Lung (tissue), 12 donors: ENCODE measurements around the gene CRYGA. TPM values are rescaled to one million over a fixed set of nuclear protein-coding genes. Genes with fewer than 3 reads are reported as not detected.

Source experiments
- ATAC-seq: fragments of 200-7000 bp; cut with Tn5 transposase; one replicate; pipeline ENCODE4 v1.9.1; 2020; ENCODE audit warnings: moderate number of reproducible peaks; ENCODE audit not compliant: insufficient read depth, low FRiP score
- DNase-seq, 3 donors: peaks; one replicate each; pipeline ENCODE4 v3.0.0-alpha.2; 2013 to 2017
- H3K27ac ChIP-seq, 2 donors: one replicate each; pipeline ENCODE4 v1.5.1; 2013; ENCODE audit warnings: mild to moderate bottlenecking in 2 of 2, moderate library complexity in 2 of 2, control low read depth in 1 of 2, inconsistent platforms in 1 of 2, low read depth in 1 of 2, low read length in 1 of 2
- H3K27me3 ChIP-seq, 3 donors: one replicate each; pipeline ENCODE4 v1.5.1; 2013; ENCODE audit warnings: low read length in 2 of 3; ENCODE audit not compliant: control insufficient read depth in 3 of 3, insufficient read depth in 3 of 3
- H3K36me3 ChIP-seq, 4 donors: one replicate each; pipeline ENCODE4 v1.5.1; 2013; ENCODE audit warnings: low read length in 4 of 4, mild to moderate bottlenecking in 1 of 4, moderate library complexity in 1 of 4; ENCODE audit not compliant: control insufficient read depth in 4 of 4, insufficient read depth in 4 of 4
- H3K4me1 ChIP-seq, 5 donors: one replicate each; pipeline ENCODE4 v1.5.1; 2013; ENCODE audit warnings: low read length in 5 of 5, mild to moderate bottlenecking in 2 of 5, moderate library complexity in 1 of 5; ENCODE audit not compliant: control insufficient read depth in 5 of 5, insufficient read depth in 5 of 5
- H3K4me3 ChIP-seq: one replicate; pipeline ENCODE4 v1.5.1; 2013; ENCODE audit warnings: mild to moderate bottlenecking, control low read depth, moderate library complexity
- H3K9ac ChIP-seq, 2 donors: one replicate each; pipeline ENCODE4 v1.5.1; 2013; ENCODE audit warnings: low read length in 2 of 2, control low read depth in 1 of 2; ENCODE audit not compliant: insufficient read depth in 1 of 2
- H3K9me3 ChIP-seq, 4 donors: one replicate each; pipeline ENCODE4 v1.5.1; 2013; ENCODE audit warnings: low read length in 3 of 4, mild to moderate bottlenecking in 1 of 4, moderate library complexity in 1 of 4; ENCODE audit not compliant: control insufficient read depth in 4 of 4, insufficient read depth in 3 of 4
- WGBS, 2 donors: extraction: QIAGEN DNeasy Blood & Tissue Kit; methylation state at CpG; one replicate each; pipeline ENCODE4 v1.1.7; 2013; 5-methylcytosine and 5-hydroxymethylcytosine counted together
- polyA plus RNA-seq, 2 donors: library from polyadenylated mRNA; stranded (reverse); fragments of 200-250 nt; gene quantifications; one replicate each; pipeline ENCODE4 v1.2.1, GENCODE V29; 2013
- total RNA-seq, 2 donors: library from RNA; depleted of rRNA in 1 of 2; stranded (reverse); fragments of >200 nt in 1 of 2; gene quantifications; one replicate each; pipeline ENCODE4 v1.2.1, GENCODE V29; 2014 to 2021
- TF ChIP-seq, protein P1 (sequence below): IDR thresholded peaks from 2 replicates; pipeline ENCODE4 v1.5.1; 2012; ENCODE audit warnings: mild to moderate bottlenecking; ENCODE audit errors: control extremely low read depth, extremely low read depth
- donor health status: control.
- donor health status: control.
- donor health status: Bipolar disorder and iron deficiency.
- donor health status: healthy.
- donor health status: DM: yes; HTN: yes; CAD: no.

Gene CRYGA
- total and polyA plus RNA-seq, 4 donors: not detected

DNA sequence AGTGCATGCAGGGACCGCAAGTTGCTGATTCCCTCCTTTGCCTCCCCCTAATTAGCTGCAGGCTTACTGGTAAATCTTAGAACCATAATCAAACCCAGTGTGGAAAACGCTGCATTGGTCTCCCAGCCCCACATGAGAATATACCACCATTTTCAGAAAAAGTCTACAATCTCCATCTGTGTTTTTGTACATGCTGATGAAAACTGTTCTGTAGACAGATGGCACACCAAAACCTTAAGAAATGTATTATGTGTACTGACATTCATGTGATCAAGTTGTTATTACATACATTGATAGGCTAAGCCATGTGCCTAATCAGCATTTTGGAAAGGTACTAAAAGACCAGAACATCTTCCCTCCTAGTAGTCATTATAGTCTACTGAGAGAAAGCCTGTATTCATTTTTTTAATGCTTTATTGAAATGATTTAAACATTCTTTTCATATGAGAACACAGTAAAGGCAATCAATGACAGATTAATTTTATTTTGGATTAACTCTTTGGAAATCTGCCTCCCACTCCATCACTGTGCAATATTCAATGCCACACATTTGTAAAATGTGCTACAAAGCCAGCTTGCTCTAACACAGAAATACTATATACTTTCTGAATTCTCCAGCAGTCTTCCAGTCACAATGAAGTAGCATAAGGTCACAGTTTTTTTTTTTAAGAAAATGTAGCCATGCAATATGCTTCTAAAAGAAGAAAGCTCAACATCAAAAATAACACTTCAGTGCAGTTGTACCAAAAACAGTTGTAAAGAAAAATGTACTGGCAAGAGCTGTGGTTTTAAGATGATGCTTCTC lies 1.8 kb upstream of the CRYGA start:
- Histone ChIP-seq H3K9ac (no peak overlapping the region), H3K36me3 (no peaks in the 10 kb centered on the region), H3K4me1 (no peaks in the 10 kb centered on the region), H3K27me3 (no peaks in the 10 kb centered on the region), H3K27ac (no peak overlapping the region), H3K4me3 (no peak overlapping the region), H3K9me3 (no peaks in the 10 kb centered on the region)
- no peak for ATAC-seq
- 85 to 88% methylated on average over 2 of the region's 2 CpGs for WGBS, 2 donors
- TF ChIP-seq, protein P1, sequence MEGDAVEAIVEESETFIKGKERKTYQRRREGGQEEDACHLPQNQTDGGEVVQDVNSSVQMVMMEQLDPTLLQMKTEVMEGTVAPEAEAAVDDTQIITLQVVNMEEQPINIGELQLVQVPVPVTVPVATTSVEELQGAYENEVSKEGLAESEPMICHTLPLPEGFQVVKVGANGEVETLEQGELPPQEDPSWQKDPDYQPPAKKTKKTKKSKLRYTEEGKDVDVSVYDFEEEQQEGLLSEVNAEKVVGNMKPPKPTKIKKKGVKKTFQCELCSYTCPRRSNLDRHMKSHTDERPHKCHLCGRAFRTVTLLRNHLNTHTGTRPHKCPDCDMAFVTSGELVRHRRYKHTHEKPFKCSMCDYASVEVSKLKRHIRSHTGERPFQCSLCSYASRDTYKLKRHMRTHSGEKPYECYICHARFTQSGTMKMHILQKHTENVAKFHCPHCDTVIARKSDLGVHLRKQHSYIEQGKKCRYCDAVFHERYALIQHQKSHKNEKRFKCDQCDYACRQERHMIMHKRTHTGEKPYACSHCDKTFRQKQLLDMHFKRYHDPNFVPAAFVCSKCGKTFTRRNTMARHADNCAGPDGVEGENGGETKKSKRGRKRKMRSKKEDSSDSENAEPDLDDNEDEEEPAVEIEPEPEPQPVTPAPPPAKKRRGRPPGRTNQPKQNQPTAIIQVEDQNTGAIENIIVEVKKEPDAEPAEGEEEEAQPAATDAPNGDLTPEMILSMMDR: no peak
- no peak for DNase-seq

DNA sequence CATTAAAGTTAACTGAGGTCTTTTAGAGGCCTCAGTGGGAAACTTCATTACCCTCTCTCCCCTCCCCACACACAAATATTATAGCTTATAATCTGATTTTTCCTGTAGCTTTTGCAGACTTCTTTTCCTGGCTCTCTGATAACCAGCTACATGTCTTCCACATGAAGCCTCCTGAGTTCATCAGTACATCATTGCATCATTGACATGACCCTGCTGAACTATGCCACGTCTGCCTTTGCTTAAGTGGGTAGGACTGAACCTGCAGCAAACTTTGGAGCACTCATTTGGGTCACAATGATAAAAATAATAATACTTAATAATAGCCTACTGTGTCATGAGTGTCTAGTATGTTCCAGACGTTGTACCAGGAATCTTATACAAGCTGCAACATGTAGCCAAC lies 7.0 kb downstream of the CRYGA start:
- WGBS, 2 donors: 75 to 84% methylated on average over 2 of the region's 2 CpGs
- TF ChIP-seq, protein P1: no peak
- H3K27ac ChIP-seq: no peak overlapping the region
- ATAC-seq: no peak
- no peak overlapping the region for H3K9ac ChIP-seq
- DNase-seq: no peak
- H3K4me3 ChIP-seq: no peak overlapping the region
- no peaks in the 10 kb centered on the region for H3K9me3 ChIP-seq
- no peaks in the 10 kb centered on the region for H3K4me1 ChIP-seq
- no peaks in the 10 kb centered on the region for H3K27me3 ChIP-seq
- no peaks in the 10 kb centered on the region for H3K36me3 ChIP-seq

DNA sequence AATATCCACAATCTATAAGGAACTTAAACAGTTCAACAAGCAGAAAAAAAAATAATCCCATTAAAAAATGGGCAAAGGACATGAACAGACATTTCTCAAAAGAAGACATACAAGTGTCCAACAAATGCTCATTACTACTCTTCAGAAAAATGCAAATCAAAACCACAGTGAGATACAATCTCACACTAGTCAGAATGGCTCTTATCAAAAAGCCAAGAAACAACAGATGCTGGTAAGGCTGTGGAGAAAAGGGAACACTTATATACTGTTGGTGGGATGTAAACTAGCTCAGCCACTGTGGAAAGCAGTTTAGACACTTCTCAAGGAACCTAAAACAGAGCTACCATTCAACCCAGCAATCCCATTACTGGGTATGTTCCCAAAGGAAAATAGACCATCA lies 10.2 kb downstream of the CRYGA start:
- H3K27ac ChIP-seq: no peak overlapping the region
- H3K27me3 ChIP-seq: no peaks in the 10 kb centered on the region
- H3K4me3 ChIP-seq: no peak overlapping the region
- no peak for ATAC-seq
- H3K36me3 ChIP-seq: no peaks in the 10 kb centered on the region
- no peak overlapping the region for H3K9ac ChIP-seq
- DNase-seq: no peak
- H3K4me1 ChIP-seq: no peaks in the 10 kb centered on the region
- TF ChIP-seq, protein P1: no peak
- H3K9me3 ChIP-seq: no peaks in the 10 kb centered on the region

DNA sequence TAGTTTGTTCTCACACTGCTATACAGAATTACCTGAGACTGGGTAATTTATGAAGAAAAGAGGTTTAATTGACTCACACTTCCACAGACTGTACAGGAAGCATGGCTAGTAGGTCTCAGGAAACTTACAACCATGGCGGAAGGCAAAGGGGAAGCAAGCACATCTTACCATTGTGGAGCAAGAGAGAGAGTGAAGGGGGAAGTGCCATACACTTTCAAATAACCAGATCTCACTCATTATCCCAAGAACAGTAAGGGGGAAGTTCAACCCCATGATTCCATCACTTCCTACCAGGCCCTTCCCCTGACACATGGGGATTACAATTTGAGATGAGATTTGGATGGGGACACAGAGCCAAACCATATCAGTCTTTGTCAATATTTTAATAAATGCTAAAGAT lies 12.4 kb downstream of the CRYGA start:
- TF ChIP-seq, protein P1: no peak
- Histone ChIP-seq H3K4me3 (no peak overlapping the region), H3K9ac (no peak overlapping the region), H3K9me3 (no peaks in the 10 kb centered on the region), H3K36me3 (no peaks in the 10 kb centered on the region), H3K27me3 (no peaks in the 10 kb centered on the region), H3K4me1 (no peaks in the 10 kb centered on the region), H3K27ac (no peak overlapping the region)
- no peak for ATAC-seq
- DNase-seq: no peak
- 43 to 75% methylated on average over 1 of the region's 1 CpG for WGBS, 2 donors
